Endothelial cell of umbilical vein (primary cell): ENCODE data around the gene HNRNPC. TPM values are rescaled to one million over a fixed set of nuclear protein-coding genes. Genes with fewer than 3 reads are reported as not detected.

ENCODE experiments used
- BruUV-seq: library from RNA; stranded (reverse); fragments of 400-500 nt; replicated peaks from 2 replicates; lab custom pipeline; 2021; lab: Mats Ljungman, UMichigan
- CTCF ChIA-PET: fragments of 300-600, 350-600 bp; sonication (Branson Sonifier 250); formaldehyde crosslinking; loops from one replicate; lab custom pipeline; 2021; ENCODE audit warnings: antibody characterized with exemption, inconsistent platforms; lab: Charles Lee
- POLR2A ChIA-PET: fragments of 300-600, 350-600 bp; sonication (Branson Sonifier 250); formaldehyde crosslinking; loops from one replicate; lab custom pipeline; 2021; ENCODE audit warnings: antibody characterized with exemption, inconsistent platforms; lab: Charles Lee
- DNase-seq: peaks from one replicate; pipeline ENCODE4 v3.0.0-alpha.2; 2011; ENCODE audit warnings: low read depth, low spot score
- FAIRE-seq: peaks from 2 replicates; lab custom pipeline; 2011; peaks lifted over from hg19 to GRCh38; lab: Jason Lieb, UNC
- H2AFZ ChIP-seq: 2 replicates; pipeline ENCODE4 v1.6.0; 2012; ENCODE audit warnings: low read depth, low read length, control low read depth, inconsistent platforms
- H3K27ac ChIP-seq: 2 replicates; pipeline ENCODE4 v1.5.1; 2011; ENCODE audit warnings: low read depth, mild to moderate bottlenecking, control low read depth, low read length, moderate library complexity; ENCODE audit not compliant: insufficient read depth
- H3K27me3 ChIP-seq, 2 experiments: 2 replicates each; pipeline versions ENCODE4 v1.6.0 to v1.6.1; 2011; ENCODE audit warnings: low read length in 2 of 2, mixed read lengths in 1 of 2; ENCODE audit not compliant: control insufficient read depth in 2 of 2, insufficient read depth in 2 of 2
- H3K36me3 ChIP-seq, 2 experiments: 2 replicates in 1 of 2; 3 replicates in 1 of 2; pipeline ENCODE4 v1.5.1; 2011; ENCODE audit warnings: low read length in 2 of 2, mild to moderate bottlenecking in 1 of 2, moderate library complexity in 1 of 2; ENCODE audit not compliant: control insufficient read depth in 2 of 2, insufficient read depth in 2 of 2; ENCODE audit errors: extremely low read depth in 1 of 2
- H3K4me1 ChIP-seq: 3 replicates; pipeline ENCODE4 v1.5.1; 2011; ENCODE audit warnings: mild to moderate bottlenecking, low read length; ENCODE audit not compliant: control insufficient read depth, insufficient read depth; ENCODE audit errors: extremely low read depth
- H3K4me2 ChIP-seq: 2 replicates; pipeline ENCODE4 v1.6.1; 2011; ENCODE audit warnings: low read length, control low read depth, mixed read lengths; ENCODE audit not compliant: insufficient read depth
- H3K4me3 ChIP-seq, 3 experiments: fragments of 200-600 bp in 1 of 3; sonication (generic), shearing (Covaris generic) in 1 of 3; replicated peaks in 1 of 3; 2 replicates each; pipeline ENCODE4 v1.5.1; 2011 to 2016; ENCODE audit warnings: control low read depth in 3 of 3, low read length in 3 of 3, mild to moderate bottlenecking in 2 of 3, inconsistent platforms in 1 of 3, low read depth in 1 of 3, moderate library complexity in 1 of 3; ENCODE audit not compliant: insufficient read depth in 1 of 3
- H3K79me2 ChIP-seq: 2 replicates; pipeline ENCODE4 v1.6.0; 2012; ENCODE audit warnings: low read length, inconsistent platforms; ENCODE audit not compliant: control insufficient read depth, insufficient read depth
- H3K9ac ChIP-seq: replicated peaks from 2 replicates; pipeline ENCODE3; 2011; ENCODE audit warnings: low read length, control low read depth; ENCODE audit not compliant: insufficient read depth; ENCODE audit errors: extremely low read depth
- H3K9me1 ChIP-seq: replicated peaks from 3 replicates; pipeline ENCODE4 v1.6.0; 2011; ENCODE audit warnings: mild to moderate bottlenecking, low read length; ENCODE audit not compliant: control insufficient read depth, insufficient read depth; ENCODE audit errors: extremely low read depth
- H3K9me3 ChIP-seq: replicated peaks from 2 replicates; pipeline ENCODE4 v1.5.1; 2012; ENCODE audit warnings: low read length, inconsistent platforms; ENCODE audit not compliant: control insufficient read depth, insufficient read depth
- H4K20me1 ChIP-seq: replicated peaks from 2 replicates; pipeline ENCODE3; 2011; ENCODE audit warnings: mild to moderate bottlenecking, low read length; ENCODE audit not compliant: control insufficient read depth, insufficient read depth; ENCODE audit errors: extremely low read depth
- EZH2 ChIP-seq: IDR thresholded peaks from 2 replicates; pipeline ENCODE4 v1.6.1; 2012; ENCODE audit warnings: borderline replicate concordance, low read depth, mild to moderate bottlenecking, moderate library complexity, low read length, inconsistent platforms; ENCODE audit not compliant: severe bottlenecking
- FOS ChIP-seq: IDR thresholded peaks from 2 replicates; pipeline ENCODE4 v1.6.1; 2011; ENCODE audit warnings: mild to moderate bottlenecking, low read length, moderate library complexity, borderline replicate concordance; ENCODE audit not compliant: insufficient read depth
- GATA2 ChIP-seq: IDR thresholded peaks from 2 replicates; pipeline ENCODE4 v1.7.0; 2011; ENCODE audit warnings: low read depth, mild to moderate bottlenecking, moderate library complexity, mixed read lengths, low read length; ENCODE audit not compliant: insufficient read length, insufficient read depth
- JUN ChIP-seq: IDR thresholded peaks from 2 replicates; pipeline ENCODE4 v1.6.1; 2011; ENCODE audit warnings: borderline replicate concordance, low read depth; ENCODE audit not compliant: insufficient read length, insufficient read depth
- MAX ChIP-seq: IDR thresholded peaks from 2 replicates; pipeline ENCODE4 v1.6.1; 2011; ENCODE audit not compliant: insufficient read depth, insufficient read length
- MYC ChIP-seq: IDR thresholded peaks from one replicate; pipeline ENCODE4 v1.6.1; 2011; ENCODE audit warnings: mild to moderate bottlenecking, low read depth, low read length
- POLR2A ChIP-seq: IDR thresholded peaks from 2 replicates; pipeline ENCODE4 v1.6.1; 2012; ENCODE audit warnings: low read depth, mild to moderate bottlenecking, control low read depth, low read length
- POLR2AphosphoS5 ChIP-seq: IDR thresholded peaks from 2 replicates; pipeline ENCODE4 v1.6.1; 2012; ENCODE audit warnings: low read depth, mild to moderate bottlenecking, control low read depth, low read length, moderate library complexity; ENCODE audit not compliant: insufficient read depth
- dilution Hi-C: fragments of 300-500 bp; cut with MboI; formaldehyde crosslinking; loops from one replicate; pipeline ENCODE4 v1.15.0; 2019; ENCODE audit warnings: low sequenced_read_pairs; ENCODE audit not compliant: extremely low pct_ligation_motif_present
- intact Hi-C: fragments of 100-400 bp; cut with micrococcal nuclease; formaldehyde crosslinking; loops from one replicate; pipeline ENCODE4 v1.10.0; 2022
- polyA plus RNA-seq, 4 experiments: library from polyadenylated mRNA; depleted of rRNA in 3 of 4; stranded (reverse) in 3 of 4; unstranded in 1 of 4; fragments of >200 nt; gene quantifications; 2 replicates each; pipeline versions ENCODE4 v1.2.1 to v1.2.3, GENCODE V29; 2011 to 2012; ENCODE audit warnings: missing spikeins in 1 of 4
- total RNA-seq: library from RNA; stranded (reverse); gene quantifications from 2 replicates; pipeline ENCODE4 v1.2.3, GENCODE V29; 2021
- TF ChIP-seq, protein P1 (sequence below), 2 donors: IDR thresholded peaks; 1 replicate in 1 of 2; 2 replicates in 1 of 2; pipeline ENCODE4 v1.5.1; 2011; ENCODE audit warnings: low read length in 2 of 2, mild to moderate bottlenecking in 2 of 2, moderate library complexity in 2 of 2, control low read depth in 1 of 2, inconsistent platforms in 1 of 2, low read depth in 1 of 2; ENCODE audit not compliant: insufficient read depth in 1 of 2; ENCODE audit errors: extremely low read depth in 1 of 2

HNRNPC gene
- total and polyA plus RNA-seq, 2 donors (not counting 3 experiments of a cell fraction or from before 2014, with no cell fraction given), result 531 to 674 TPM

DNA sequence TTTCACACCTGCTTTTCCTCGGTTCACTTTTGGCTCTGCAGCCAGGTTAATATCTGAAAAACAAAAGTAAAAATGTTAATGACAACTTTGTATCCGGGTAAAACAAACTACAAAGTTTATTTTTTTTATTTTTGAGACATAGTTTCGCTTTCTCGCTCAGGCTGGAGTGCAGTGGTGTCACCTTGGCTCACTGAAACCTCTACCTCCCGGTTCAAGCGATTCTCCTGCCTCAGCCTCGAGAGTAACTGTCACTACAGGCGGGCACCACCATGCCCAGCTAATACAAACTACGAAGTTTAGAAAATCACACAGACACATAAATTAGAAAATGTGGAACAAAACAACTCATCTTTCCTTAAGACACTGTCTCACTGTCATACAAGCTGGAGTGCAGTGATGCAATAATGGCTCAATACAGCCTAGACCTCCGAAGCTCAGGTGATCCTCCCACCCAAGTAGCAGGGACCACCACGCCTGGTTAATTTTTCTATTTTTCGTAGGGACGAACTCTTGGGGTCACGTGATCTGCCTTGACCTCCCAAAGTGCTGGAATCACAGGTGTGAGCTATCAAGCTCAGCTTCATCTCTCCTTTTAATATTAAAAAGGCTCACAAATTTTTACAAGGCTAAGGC lies 38.1 kb downstream of the HNRNPC start:
- TF ChIP-seq, protein P1, sequence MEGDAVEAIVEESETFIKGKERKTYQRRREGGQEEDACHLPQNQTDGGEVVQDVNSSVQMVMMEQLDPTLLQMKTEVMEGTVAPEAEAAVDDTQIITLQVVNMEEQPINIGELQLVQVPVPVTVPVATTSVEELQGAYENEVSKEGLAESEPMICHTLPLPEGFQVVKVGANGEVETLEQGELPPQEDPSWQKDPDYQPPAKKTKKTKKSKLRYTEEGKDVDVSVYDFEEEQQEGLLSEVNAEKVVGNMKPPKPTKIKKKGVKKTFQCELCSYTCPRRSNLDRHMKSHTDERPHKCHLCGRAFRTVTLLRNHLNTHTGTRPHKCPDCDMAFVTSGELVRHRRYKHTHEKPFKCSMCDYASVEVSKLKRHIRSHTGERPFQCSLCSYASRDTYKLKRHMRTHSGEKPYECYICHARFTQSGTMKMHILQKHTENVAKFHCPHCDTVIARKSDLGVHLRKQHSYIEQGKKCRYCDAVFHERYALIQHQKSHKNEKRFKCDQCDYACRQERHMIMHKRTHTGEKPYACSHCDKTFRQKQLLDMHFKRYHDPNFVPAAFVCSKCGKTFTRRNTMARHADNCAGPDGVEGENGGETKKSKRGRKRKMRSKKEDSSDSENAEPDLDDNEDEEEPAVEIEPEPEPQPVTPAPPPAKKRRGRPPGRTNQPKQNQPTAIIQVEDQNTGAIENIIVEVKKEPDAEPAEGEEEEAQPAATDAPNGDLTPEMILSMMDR (IDR thresholded peaks at IDR 0.05; ENCODE audit: extremely low read depth in 1 of 2, insufficient read depth in 1 of 2, low read depth in 1 of 2, low read length in 2 of 2), result no peak
- TF ChIP-seq POLR2AphosphoS5 (no peak), POLR2A (no peak), MYC (no peak), FOS (no peak), JUN (no peak), EZH2 (no peak), MAX (no peak), GATA2 (no peak)
- no peak overlapping the region for H3K4me2 ChIP-seq
- DNase-seq (no peak), FAIRE-seq (no peak)
- H3K79me2 ChIP-seq, result peaks cover 98% of the 10 kb centered on the region
- no peak overlapping the region for H2AFZ ChIP-seq
- H3K9me1 ChIP-seq, result no peaks in the 10 kb centered on the region
- no peak overlapping the region for H3K9ac ChIP-seq
- H3K36me3 ChIP-seq, result peaks cover 22 to 42% of the 10 kb centered on the region in 2 experiments
- POLR2A ChIA-PET, result no interaction called here
- H3K27me3 ChIP-seq, result no peaks in the 10 kb centered on the region
- dilution Hi-C loops, result no loop called here
- peaks cover 37% of the 10 kb centered on the region for H4K20me1 ChIP-seq
- intact Hi-C loops, result no loop called here
- H3K27ac ChIP-seq, result no peak overlapping the region
- H3K4me1 ChIP-seq, result no peaks in the 10 kb centered on the region
- H3K9me3 ChIP-seq, result no peaks in the 10 kb centered on the region
- no TSS peak for BruUV-seq
- CTCF ChIA-PET, result interaction anchor here (1.2 to 1.6 kb wide), 2 partner anchors 13 to 15 kb away, joined by 3 read pairs; no protein-coding TSS in a partner anchor
- H3K4me3 ChIP-seq, result no peak overlapping the region
